Thymus (tissue), 11 donors: ENCODE results near the gene STX10. TPM values are rescaled to one million over a fixed set of nuclear protein-coding genes. Genes with fewer than 3 reads are reported as not detected.

Source experiments
- DNase-seq, 9 donors: peaks; one replicate each; pipeline ENCODE4 v3.0.0-alpha.2; 2013; ENCODE audit warnings: low spot score in 9 of 9, low read depth in 6 of 9, missing footprints in 1 of 9
- H3K27ac ChIP-seq, 2 donors: one replicate each; pipeline ENCODE4 v1.5.1; 2013; ENCODE audit warnings: control low read depth in 1 of 2, low read depth in 1 of 2, low read length in 1 of 2, mild to moderate bottlenecking in 1 of 2, moderate library complexity in 1 of 2
- H3K27me3 ChIP-seq, 2 donors: one replicate each; pipeline ENCODE4 v1.5.1; 2013; ENCODE audit warnings: low read length in 1 of 2; ENCODE audit not compliant: control insufficient read depth in 2 of 2, insufficient read depth in 1 of 2
- H3K36me3 ChIP-seq, 2 donors: one replicate each; pipeline ENCODE4 v1.5.1; 2013; ENCODE audit warnings: low read length in 1 of 2, mild to moderate bottlenecking in 1 of 2, moderate library complexity in 1 of 2; ENCODE audit not compliant: control insufficient read depth in 2 of 2, insufficient read depth in 2 of 2
- H3K4me1 ChIP-seq, 2 donors: one replicate each; pipeline ENCODE4 v1.5.1; 2013; ENCODE audit warnings: low read length in 2 of 2; ENCODE audit not compliant: control insufficient read depth in 2 of 2, insufficient read depth in 2 of 2
- H3K4me3 ChIP-seq, 2 donors: one replicate each; pipeline ENCODE4 v1.5.1; 2013; ENCODE audit warnings: low read length in 2 of 2, control low read depth in 1 of 2, mild to moderate bottlenecking in 1 of 2
- H3K9me3 ChIP-seq, 2 donors: one replicate each; pipeline ENCODE4 v1.5.1; 2013; ENCODE audit warnings: low read length in 1 of 2, mild to moderate bottlenecking in 1 of 2; ENCODE audit not compliant: control insufficient read depth in 2 of 2, insufficient read depth in 1 of 2
- WGBS: extraction: QIAGEN DNeasy Blood & Tissue Kit; methylation state at CpG from one replicate; pipeline ENCODE4 v1.1.7; 2013; 5-methylcytosine and 5-hydroxymethylcytosine counted together
- polyA plus RNA-seq: library from polyadenylated mRNA; stranded (reverse); fragments of 200-250 nt; gene quantifications from one replicate; pipeline ENCODE4 v1.2.3, GENCODE V29; 2013
- total RNA-seq: library from RNA; stranded (reverse); fragments of 120-200 nt; gene quantifications from one replicate; pipeline ENCODE4 v1.2.4, GENCODE V29; 2013
- donor health status: healthy.

Gene STX10
- total and polyA plus RNA-seq, 2 donors = 47.9 to 101 TPM

- peak overlapping the region; percentile 59 to 60 for H3K27ac ChIP-seq
- peak overlapping the region; percentile 50 to 53 for H3K4me3 ChIP-seq
- WGBS = 42% methylated on average over 29 of the region's 29 CpGs
- DNase-seq = peak in 1 of 9 donors; percentile 34
- H3K4me1 ChIP-seq = peaks cover 21 to 50% of the 10 kb centered on the region in 2 donors
- peaks cover 0 to 34% of the 10 kb centered on the region in 2 donors for H3K27me3 ChIP-seq
- H3K9me3 ChIP-seq = no peaks in the 10 kb centered on the region
- H3K36me3 ChIP-seq = peaks cover 12 to 13% of the 10 kb centered on the region in 2 donors
These were observed 45.1 kb downstream of the STX10 start for GRCh38 chr19:13104848-13105711.

- 4% methylated on average over 33 of the region's 33 CpGs for WGBS
- DNase-seq = peak in 2 of 9 donors; percentile 67 to 72
- Histone ChIP-seq H3K4me3 (peak overlapping the region; percentile 50 to 53), H3K9me3 (peaks cover 0 to 4% of the 10 kb centered on the region in 2 donors), H3K4me1 (peaks cover 26 to 56% of the 10 kb centered on the region in 2 donors), H3K36me3 (peaks cover 8 to 10% of the 10 kb centered on the region in 2 donors), H3K27me3 (peaks cover 0 to 38% of the 10 kb centered on the region in 2 donors), H3K27ac (peak overlapping the region; percentile 31 to 60)
These were observed 45.8 kb downstream of the STX10 start for GRCh38 chr19:13104360-13104847.

- Histone ChIP-seq H3K4me3 (peak overlapping the region; percentile 50 to 53), H3K27ac (peak overlapping the region; percentile 36 to 60), H3K4me1 (peaks cover 28 to 61% of the 10 kb centered on the region in 2 donors), H3K36me3 (peaks cover 3% of the 10 kb centered on the region in 2 donors), H3K9me3 (peaks cover 0 to 4% of the 10 kb centered on the region in 2 donors), H3K27me3 (peaks cover 5 to 43% of the 10 kb centered on the region in 2 donors)
- DNase-seq = no peak
- 25% methylated on average over 13 of the region's 13 CpGs for WGBS
These were observed 46.4 kb downstream of the STX10 start for GRCh38 chr19:13103581-13104359.

GRCh38 chr19:13102666-13103580 is 47.3 kb downstream of the STX10 start, which contains the start of gene LYL1:
TSS of gene LYL1 (minus strand) at chr19:13102858. CDS start at chr19:13101171, 1,687 bp downstream.
- H3K4me3 ChIP-seq = peak within 1 kb of the TSS; percentile 30 to 42
- WGBS = 1% methylated on average over 47 of the region's 47 CpGs
- H3K9me3 ChIP-seq = peaks cover 0 to 4% of the 10 kb centered on the region in 2 donors
- H3K27me3 ChIP-seq = peaks cover 10 to 52% of the 10 kb centered on the region in 2 donors
- H3K27ac ChIP-seq = peak within 1 kb of the TSS; percentile 47 to 69
- DNase-seq = peak in 1 of 9 donors; percentile 50
- H3K4me1 ChIP-seq = peaks cover 33 to 68% of the 10 kb centered on the region in 2 donors
- peaks cover 0 to 3% of the 10 kb centered on the region in 2 donors for H3K36me3 ChIP-seq

- Histone ChIP-seq H3K27ac (peak overlapping the region; percentile 47 to 69), H3K27me3 (peaks cover 15 to 58% of the 10 kb centered on the region in 2 donors), H3K36me3 (no peaks in the 10 kb centered on the region), H3K4me3 (peak overlapping the region; percentile 30 to 42), H3K9me3 (peaks cover 0 to 4% of the 10 kb centered on the region in 2 donors), H3K4me1 (peaks cover 33 to 72% of the 10 kb centered on the region in 2 donors)
- WGBS = 6% methylated on average over 7 of the region's 7 CpGs
- no peak for DNase-seq
These were observed 47.8 kb downstream of the STX10 start for GRCh38 chr19:13102416-13102665.

GRCh38 chr19:13101590-13102415 is 48.4 kb downstream of the STX10 start:
- no peak for DNase-seq
- 27% methylated on average over 7 of the region's 7 CpGs for WGBS
- H3K27me3 ChIP-seq = peaks cover 18 to 63% of the 10 kb centered on the region in 2 donors
- H3K27ac ChIP-seq = peak overlapping the region; percentile 20 to 47
- peaks cover 33 to 73% of the 10 kb centered on the region in 2 donors for H3K4me1 ChIP-seq
- peaks cover 0 to 4% of the 10 kb centered on the region in 2 donors for H3K9me3 ChIP-seq
- no peaks in the 10 kb centered on the region for H3K36me3 ChIP-seq
- H3K4me3 ChIP-seq = peak overlapping the region; percentile 30 to 42

- 28% methylated on average over 18 of the region's 18 CpGs for WGBS
These were observed 49.2 kb downstream of the STX10 start for GRCh38 chr19:13100841-13101589.

More at GRCh38 chr19:13100841-13101589, 49.2 kb downstream of the STX10 start:
- Histone ChIP-seq H3K27me3 (peaks cover 24 to 71% of the 10 kb centered on the region in 2 donors), H3K4me1 (peaks cover 33 to 78% of the 10 kb centered on the region in 2 donors), H3K9me3 (peaks cover 0 to 8% of the 10 kb centered on the region in 2 donors), H3K36me3 (no peaks in the 10 kb centered on the region), H3K27ac (peak overlapping the region in 1 of 2 donors; percentile 26), H3K4me3 (peak overlapping the region in 1 of 2 donors; percentile 30)
- DNase-seq = peak in 1 of 9 donors; percentile 39
